ENCODE results near the gene IRAK2.

The IRAK2 gene

GRCh38 chr3:10277115-10277625 lies 112.5 kb downstream of the IRAK2 start:
- DNase-seq (ENCODE audit: low read depth, low spot score): no peak
- no peak overlapping the region for H3K4me3 ChIP-seq (ENCODE audit: low read depth, low read length)
- ChIA-PET CTCF (interaction anchor here (3.5 kb wide), 1 partner anchor 9 kb away, joined by 28 read pairs; no protein-coding TSS in a partner anchor), POLR2A (no interaction called here)
- TF ChIP-seq CTCF (IDR thresholded peaks at IDR 0.05; ENCODE audit: insufficient read depth, low read length, missing control alignments): no peak

GRCh38 chr3:10278501-10278900 lies 113.8 kb downstream of the IRAK2 start:
- POLR2A ChIA-PET: no interaction called here
- DNase-seq (ENCODE audit: low read depth, low spot score): no peak
- no peak for TF ChIP-seq CTCF (IDR thresholded peaks at IDR 0.05; ENCODE audit: insufficient read depth, low read length, missing control alignments)
- H3K4me3 ChIP-seq (ENCODE audit: low read depth, low read length): no peak overlapping the region
- CTCF ChIA-PET: no interaction called here

DNA sequence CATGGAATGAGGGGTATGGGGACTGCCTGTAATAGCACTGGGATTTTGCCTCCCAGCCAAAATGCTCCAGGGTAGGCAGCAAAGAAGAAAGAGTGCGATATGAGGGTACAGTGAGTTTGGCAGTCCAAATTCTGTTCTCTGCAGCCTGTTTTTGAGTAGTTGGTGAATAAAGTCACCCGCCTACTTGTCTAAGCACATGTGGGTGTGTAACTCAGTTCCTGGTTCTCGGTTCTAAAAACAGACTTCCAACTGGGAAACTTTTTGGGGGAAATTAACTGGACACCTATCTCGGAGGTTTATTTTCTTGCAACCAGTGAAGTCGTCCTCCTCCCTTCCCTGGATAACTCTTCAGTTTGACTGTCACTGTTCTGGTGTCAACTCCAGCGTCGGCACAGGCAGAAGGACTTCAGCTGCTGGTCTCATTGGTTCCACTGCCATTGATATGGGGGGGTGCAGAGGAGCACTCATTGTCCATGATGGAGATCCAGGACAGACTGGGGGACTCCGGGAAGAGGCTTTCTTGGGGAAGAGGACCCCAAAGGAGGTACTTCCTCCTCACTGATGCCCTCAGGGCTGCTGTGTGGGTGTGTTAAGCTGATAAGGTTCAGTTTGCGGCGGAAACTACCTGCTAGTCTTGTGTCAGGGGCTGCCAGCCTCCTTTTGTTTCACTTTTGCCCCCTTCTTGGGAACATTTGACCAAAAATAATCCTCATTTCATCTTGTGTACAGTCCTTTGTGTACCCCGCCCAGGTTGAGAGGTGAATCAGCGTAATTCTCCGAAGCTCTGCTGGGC lies 114.9 kb downstream of the IRAK2 start:
- ChIA-PET CTCF (no interaction called here), POLR2A (no interaction called here)
- TF ChIP-seq CTCF (IDR thresholded peaks at IDR 0.05; ENCODE audit: insufficient read depth, low read length, missing control alignments): no peak
- H3K4me3 ChIP-seq (ENCODE audit: low read depth, low read length): no peak overlapping the region
- no peak for DNase-seq (ENCODE audit: low read depth, low spot score)

GRCh38 chr3:10280177-10280529 lies 115.4 kb downstream of the IRAK2 start:
- no peak for DNase-seq (ENCODE audit: low read depth, low spot score)
- no peak overlapping the region for H3K4me3 ChIP-seq (ENCODE audit: low read depth, low read length)
- ChIA-PET CTCF (no interaction called here), POLR2A (no interaction called here)
- no peak for TF ChIP-seq CTCF (IDR thresholded peaks at IDR 0.05; ENCODE audit: insufficient read depth, low read length, missing control alignments)

DNA sequence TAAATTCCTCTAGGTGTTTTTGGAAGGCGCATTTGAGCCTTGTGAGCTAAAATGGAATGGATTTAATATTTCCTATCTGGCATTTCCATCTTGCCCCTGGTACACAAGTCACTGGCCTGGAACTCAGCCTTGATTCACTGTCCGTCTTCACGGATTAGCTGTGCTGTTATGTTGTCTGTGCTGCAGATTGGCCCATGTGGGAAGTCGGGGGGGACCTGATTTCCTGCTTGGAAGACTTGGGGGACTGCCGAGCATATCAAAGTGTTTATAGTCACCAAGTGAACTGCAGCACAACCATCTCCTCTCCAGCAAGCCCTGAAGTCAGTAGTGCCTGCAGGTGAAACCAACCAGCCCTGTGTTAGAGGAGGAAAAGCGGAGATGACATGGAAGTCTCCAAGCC lies 115.9 kb downstream of the IRAK2 start:
- CTCF ChIA-PET: no interaction called here
- DNase-seq (ENCODE audit: low read depth, low spot score): no peak
- POLR2A ChIA-PET: no interaction called here
- TF ChIP-seq CTCF (IDR thresholded peaks at IDR 0.05; ENCODE audit: insufficient read depth, low read length, missing control alignments): no peak
- no peak overlapping the region for H3K4me3 ChIP-seq (ENCODE audit: low read depth, low read length)

DNA sequence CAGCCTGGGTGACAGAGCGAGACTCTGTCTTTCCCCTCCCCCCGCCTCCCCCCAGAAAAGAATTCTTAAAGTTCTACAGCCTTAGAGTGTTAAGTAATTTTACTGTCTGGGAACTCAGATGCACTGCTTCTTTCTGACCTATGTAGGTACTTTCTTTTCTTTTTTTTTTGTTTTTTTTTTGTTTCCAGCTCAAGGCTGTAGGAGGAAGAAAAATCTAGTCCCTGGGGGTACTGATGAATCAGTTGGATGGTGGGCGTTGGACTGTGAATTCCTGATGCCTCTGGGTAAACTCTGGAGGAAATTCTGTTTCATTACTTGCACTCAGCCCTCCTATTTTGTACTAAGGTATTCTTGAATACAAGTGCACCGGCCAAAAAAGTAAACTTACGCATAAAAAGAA lies 117.2 kb downstream of the IRAK2 start:
- CTCF ChIA-PET: interaction anchor here (0.9 kb wide), 1 partner anchor 11 kb away, joined by 4 read pairs; the partner anchor contains the start of gene GHRL
- POLR2A ChIA-PET: no interaction called here

More for the DNA sequence above, 117.2 kb downstream of the IRAK2 start:
- no peak overlapping the region for H3K4me3 ChIP-seq (ENCODE audit: low read depth, low read length)
- TF ChIP-seq CTCF (IDR thresholded peaks at IDR 0.05; ENCODE audit: insufficient read depth, low read length, missing control alignments): no peak
- DNase-seq (ENCODE audit: low read depth, low spot score): no peak

Measured in AG04449 (cell line).